CD4-positive, alpha-beta T cell treated with Interferon alpha-2 for 1 hour (primary cell): ENCODE data around the gene GEN1.

ENCODE experiments used
- DNase-seq, 2 donors: peaks; one replicate each; pipeline ENCODE4 v3.0.0-alpha.2; 2020 to 2022

GEN1 gene, protein sequence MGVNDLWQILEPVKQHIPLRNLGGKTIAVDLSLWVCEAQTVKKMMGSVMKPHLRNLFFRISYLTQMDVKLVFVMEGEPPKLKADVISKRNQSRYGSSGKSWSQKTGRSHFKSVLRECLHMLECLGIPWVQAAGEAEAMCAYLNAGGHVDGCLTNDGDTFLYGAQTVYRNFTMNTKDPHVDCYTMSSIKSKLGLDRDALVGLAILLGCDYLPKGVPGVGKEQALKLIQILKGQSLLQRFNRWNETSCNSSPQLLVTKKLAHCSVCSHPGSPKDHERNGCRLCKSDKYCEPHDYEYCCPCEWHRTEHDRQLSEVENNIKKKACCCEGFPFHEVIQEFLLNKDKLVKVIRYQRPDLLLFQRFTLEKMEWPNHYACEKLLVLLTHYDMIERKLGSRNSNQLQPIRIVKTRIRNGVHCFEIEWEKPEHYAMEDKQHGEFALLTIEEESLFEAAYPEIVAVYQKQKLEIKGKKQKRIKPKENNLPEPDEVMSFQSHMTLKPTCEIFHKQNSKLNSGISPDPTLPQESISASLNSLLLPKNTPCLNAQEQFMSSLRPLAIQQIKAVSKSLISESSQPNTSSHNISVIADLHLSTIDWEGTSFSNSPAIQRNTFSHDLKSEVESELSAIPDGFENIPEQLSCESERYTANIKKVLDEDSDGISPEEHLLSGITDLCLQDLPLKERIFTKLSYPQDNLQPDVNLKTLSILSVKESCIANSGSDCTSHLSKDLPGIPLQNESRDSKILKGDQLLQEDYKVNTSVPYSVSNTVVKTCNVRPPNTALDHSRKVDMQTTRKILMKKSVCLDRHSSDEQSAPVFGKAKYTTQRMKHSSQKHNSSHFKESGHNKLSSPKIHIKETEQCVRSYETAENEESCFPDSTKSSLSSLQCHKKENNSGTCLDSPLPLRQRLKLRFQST

GRCh38 chr2:17753803-17754663 is at the start of gene GEN1, which contains the start of gene SMC6:
GEN1 (plus strand) TSS chr2:17754138; CDS start chr2:17759944, 5,806 bp downstream.
SMC6 (minus strand) TSS chr2:17753810; CDS start chr2:17745946, 7,864 bp downstream.
- peak; percentile 91 to 93 for DNase-seq

DNA sequence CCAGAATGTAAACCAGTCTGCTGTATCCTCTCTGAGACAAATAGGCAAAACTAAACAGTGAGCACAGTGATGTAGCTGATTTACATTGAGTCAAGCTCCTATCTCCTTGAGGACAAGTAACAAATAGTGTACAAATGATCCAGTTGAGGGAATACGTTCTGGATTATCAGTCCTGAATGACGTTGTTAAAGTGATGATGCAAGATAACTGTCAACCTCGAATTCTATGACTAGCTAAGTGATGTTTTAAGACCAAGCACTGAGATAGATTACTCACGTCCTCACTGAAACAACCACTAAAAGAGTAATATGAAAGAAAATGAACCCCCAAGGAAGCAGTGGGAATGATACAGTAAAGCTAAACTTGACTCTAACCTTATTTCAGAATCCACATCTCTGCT is 47.1 kb upstream of the GEN1 start:
- no peak for DNase-seq

DNA sequence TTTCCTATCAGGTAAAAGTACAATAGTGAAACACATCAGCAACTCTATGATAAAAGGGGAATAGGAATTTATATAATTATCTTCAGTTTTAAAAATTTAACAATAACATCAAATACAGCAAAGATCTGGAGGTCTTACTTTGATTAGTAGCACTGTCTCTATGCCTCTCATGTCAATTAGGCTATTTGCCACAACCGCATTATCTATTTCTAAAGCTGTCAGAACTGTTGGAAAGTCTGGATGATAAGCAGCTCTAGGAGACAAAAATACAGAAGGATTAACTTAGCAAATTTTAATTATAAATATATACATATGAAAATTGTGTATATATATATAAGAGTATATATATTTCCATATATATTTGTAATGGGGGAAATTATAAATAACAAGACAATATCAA is 45.4 kb upstream of the GEN1 start:
- DNase-seq, result no peak

DNA sequence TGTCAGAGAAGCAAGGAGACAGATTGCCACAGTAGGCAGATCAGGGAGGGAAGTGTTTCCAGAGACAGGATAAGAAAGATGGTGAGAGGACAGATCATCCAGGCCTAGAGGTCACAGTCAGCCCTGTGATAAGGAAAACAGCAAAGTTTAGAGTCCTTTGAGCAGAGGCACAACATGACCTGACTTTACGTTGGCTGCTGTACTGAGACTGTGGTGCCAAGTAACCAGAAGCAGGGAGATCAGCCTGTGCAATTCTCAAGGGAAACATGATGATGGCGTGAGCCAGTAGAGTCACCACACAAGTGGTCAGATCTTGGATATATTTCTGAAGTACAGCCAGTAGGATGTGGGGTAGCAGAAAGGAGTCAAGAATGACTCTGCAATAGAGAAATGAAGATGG is 44.0 kb upstream of the GEN1 start:
- no peak for DNase-seq

DNA sequence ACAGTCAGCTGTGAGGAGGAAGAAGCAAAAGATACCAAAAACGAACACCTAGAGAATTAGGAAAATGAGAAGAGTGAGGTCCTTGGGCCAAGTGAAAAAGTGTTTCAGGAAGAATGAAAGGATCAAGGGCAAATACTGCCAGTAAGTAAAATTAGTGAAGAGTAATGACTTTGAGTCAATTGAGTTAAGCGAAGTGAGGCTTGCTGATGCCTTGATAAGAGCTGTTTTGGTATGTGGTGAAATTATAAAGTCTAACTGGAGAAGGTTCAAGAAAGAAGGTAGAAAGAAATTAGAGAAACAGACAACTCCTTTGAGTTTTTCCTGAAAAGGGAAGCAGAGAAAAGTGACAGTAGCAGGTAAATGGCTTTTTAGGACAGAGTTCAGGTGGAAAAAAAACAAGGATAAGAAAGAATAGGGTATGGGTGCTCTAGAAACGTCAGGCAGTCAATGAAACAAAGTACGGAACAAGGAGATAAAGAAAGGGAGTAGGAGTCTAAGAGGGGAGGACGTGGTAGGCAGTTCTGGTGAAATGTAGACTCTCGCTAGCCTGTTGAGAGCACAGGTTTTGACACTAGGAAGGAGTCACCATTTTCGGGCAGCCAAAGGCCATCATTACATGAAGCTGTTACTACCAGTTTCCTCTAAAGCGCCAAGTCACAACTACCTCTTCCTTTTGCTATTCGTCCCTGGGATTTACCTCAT is 43.2 kb upstream of the GEN1 start:
- DNase-seq, result no peak

DNA sequence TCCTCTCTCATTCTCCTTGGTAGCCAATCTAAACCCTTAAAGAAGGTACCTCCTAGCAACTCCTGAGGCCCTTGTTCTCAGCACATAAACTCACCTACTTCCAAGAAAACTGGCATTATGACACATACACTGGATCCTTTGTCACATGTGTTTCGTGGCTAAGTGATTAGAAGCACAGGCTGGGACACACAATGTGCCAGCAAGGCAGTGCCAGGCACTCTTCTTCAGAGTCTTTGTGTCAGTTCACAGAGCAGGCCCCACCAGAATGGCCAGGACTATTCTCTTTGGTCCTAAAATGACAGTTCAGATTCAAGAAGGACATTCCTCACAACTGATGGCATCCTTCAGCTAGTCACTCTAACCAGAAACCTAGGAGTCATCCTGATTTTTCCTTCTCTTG is 40.6 kb upstream of the GEN1 start:
- DNase-seq, result no peak

GRCh38 chr2:17717666-17718065 is 36.3 kb upstream of the GEN1 start:
- DNase-seq, result no peak

DNA sequence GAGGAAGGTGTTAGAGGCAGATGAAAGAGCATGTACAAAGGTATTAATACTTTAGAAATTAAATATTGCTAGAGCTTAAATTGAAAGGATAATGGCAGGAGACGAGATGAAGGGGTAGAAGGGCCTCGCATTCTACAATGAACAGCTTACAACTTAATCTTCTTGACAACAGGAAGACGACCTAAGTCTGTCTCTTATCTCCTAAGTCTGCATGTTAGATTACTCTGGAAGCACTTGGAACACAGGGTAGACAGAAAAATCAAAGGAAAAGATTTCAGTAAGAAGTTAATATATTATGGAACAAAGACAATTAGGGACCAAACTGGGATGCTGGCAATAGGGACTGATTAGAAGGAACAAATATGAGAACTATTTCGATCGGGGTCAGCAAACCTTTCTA is 35.2 kb upstream of the GEN1 start:
- no peak for DNase-seq

DNA sequence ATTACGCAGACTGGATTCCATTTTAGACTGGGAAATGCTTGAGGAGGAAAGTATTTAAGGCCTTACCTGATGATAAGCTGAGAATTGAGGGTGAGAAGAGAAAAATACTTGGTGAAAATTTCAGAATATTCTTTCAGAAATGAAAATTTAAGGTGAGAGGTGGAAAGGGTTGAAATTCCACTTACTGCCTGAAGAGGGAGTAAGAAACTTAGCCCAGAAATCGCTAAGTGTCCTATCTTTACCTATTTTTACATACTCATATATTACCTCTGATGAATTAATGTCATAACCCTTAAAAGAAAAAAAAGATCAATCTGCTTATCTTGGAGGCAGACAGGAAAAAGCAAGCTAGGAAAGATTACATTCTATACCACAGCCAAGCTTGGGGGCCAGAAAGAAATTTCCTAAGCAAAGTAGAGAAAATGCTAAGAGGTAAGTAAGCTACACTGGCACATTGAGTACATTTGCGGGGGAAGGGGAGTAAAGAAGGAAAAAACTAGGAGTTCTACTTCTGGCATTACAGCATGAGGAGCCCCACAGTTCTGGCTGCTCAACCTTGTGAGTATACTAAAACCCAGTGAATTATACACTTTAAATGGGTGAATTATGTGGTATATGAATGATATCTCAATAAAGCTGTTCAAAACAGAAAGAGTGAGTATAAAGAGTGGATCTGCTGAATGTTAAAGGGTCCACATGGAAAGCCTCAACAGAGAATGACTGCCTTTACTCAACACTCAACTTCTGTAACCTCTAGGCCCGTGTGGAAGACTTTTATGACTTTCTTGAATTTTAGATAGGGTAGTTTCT is 34.2 kb upstream of the GEN1 start:
- DNase-seq, result peak in 1 of 2 donors; percentile 27

DNA sequence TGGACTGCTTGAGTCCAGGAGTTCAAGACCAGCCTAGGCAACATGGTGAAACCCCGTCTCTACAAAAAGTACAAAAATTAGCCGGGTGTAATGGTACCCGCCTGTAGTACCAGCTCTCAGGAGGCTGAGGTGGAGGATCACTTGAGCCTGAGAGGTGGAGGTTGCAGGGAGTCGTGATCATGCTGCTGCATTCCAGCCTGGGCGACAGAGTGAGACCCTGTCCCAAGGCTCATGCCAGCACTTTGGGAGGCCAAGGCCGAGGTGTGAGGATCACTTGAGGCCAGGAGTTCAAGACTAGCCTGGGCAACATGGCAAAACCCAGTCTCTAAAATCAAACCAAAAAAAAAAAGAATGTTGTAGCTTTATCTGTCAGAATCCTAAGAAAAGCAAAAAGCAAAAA is 25.7 kb upstream of the GEN1 start:
- DNase-seq, result no peak

GRCh38 chr2:17729880-17730279 is 24.1 kb upstream of the GEN1 start:
- no peak for DNase-seq

- DNase-seq, result no peak
Measured at GRCh38 chr2:17733599-17733998, 20.3 kb upstream of the GEN1 start.

DNA sequence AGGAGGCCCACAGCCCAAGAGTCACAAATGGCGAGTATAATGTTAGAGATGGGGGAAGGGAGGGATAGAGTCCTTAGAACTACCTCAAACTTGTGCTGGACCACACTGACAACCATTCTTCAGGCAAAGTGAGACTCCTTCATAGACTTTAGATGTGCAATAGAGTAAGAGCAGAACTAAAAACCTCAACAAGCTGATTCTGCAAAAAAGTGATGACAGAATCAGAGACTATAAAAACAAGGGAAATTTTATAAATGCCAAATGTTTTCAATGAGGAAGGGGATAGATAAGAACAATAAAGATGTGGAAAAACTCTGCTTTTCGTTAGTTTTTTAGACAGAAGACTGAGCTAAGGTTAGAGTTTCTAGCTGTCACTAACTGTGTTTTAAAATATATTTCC is 18.1 kb upstream of the GEN1 start:
- DNase-seq, result no peak

- no peak for DNase-seq
Measured at GRCh38 chr2:17736989-17737388, 16.9 kb upstream of the GEN1 start.

GRCh38 chr2:17740203-17740602 is 13.7 kb upstream of the GEN1 start:
- DNase-seq, result no peak

DNA sequence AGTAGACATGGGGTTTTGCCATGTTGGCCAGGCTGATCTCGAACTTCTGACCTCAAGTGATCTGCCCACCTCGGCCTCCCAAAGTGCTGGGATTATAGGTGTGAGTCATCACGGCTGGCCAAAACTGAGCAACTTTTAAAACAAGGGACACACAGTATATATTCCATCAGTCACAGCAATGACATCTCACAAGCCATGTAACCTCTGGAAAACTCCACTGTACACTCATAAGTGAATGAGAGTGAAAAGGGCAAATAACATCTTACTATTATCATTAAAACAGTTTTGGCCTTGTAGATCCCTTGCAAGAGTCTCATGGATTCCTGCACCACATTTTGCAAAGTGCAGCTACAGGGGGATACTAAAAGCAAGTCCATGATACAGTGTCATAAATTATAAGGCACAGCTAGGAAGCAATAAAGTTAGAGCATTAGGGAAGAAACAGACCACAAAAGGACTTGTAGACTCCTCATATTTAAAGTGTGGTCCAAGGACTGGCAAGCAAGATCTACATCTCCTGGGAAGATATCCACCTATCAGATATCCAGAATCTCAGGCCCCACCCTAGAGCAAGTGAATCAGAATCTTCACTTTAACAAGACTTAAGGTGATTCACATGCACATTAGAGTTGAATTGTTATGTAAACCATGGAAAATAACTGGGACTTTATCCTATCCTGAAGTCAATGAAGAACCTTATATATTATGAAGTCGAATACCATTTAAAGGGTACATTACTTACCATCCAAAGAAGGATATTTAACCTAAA is 6.1 kb upstream of the GEN1 start:
- no peak for DNase-seq

DNA sequence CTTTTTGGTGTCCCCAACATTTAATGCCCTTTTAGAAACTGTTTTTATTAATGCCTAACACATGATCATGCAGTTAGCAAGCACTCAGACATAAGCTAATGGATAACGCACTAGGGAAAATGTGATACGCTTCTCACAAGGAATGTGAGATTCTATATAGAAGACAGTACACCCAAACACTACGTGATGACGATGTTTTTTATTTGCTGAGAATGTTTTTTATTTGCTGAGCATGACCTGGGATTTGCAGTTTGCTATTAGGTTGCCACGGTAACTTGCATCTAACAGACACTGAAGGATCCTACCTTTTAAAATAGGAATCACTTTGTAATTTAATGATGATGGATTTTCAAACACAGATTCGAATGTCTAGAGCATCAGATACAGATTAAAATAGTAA is 5.2 kb upstream of the GEN1 start:
- no peak for DNase-seq

DNA sequence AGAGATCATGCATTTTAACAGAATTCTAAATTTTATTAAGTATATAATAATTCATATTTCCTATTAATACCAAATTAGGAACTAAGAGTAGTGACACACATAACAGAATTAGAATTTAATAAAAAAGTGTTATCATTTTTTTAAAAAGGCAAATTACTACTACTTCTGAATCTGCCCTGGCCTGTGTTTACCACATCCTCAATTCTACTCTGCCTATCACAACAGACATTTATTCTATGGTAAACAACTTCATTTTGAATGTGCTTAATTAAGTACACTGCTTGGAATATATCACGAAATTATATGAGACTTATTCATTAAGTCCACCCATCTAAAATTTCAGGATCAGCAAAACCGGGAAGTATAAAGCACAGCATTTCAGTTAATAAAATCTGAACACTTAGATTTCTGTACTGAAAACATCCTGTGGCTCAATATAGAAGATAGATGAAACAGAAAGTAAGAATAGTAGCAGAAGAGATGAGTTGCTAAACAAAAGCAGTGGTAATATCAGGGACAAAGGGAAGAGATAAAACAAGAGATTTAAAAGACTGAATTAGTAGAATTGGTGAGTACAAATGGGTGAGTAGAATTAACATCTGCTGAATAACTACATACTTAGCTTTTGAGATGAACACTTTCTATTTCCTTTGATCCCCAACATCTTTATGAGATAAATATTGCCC is 4.0 kb upstream of the GEN1 start:
- DNase-seq, result peak in 1 of 2 donors; percentile 8

DNA sequence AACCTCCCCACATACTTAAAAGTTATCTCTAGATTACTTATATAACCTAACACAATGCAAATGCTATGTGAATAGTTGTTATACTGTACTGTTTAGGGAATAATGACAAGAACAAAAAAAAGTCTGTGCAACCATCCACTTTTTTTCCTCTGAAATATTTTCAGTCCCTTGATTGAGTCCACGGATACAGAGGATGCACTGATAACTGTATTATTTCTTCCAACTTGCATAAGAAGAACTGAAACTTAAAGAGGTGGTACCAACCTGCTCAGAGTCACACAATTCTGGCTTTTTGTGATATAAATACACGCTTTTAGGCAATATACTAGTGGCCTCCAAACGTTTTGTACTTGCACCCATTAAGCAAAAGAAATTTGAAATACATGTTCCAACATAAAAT is 1.7 kb upstream of the GEN1 start:
- no peak for DNase-seq
